MM.1S (cell line): ENCODE measurements around the gene MNX1.

ENCODE experiments used
- EZH2phosphoT487 ChIP-seq: fragments of 300-600 bp; sonication (generic); IDR thresholded peaks from 2 replicates; pipeline ENCODE4 v1.6.1; 2018; ENCODE audit warnings: antibody characterized with exemption, low read length
- TF ChIP-seq, protein P1 (sequence below): fragments of 300-600 bp; sonication (generic); IDR thresholded peaks from 2 replicates; pipeline ENCODE4 v1.5.1; 2016; ENCODE audit warnings: antibody characterized with exemption, low read length, mixed read lengths

DNA sequence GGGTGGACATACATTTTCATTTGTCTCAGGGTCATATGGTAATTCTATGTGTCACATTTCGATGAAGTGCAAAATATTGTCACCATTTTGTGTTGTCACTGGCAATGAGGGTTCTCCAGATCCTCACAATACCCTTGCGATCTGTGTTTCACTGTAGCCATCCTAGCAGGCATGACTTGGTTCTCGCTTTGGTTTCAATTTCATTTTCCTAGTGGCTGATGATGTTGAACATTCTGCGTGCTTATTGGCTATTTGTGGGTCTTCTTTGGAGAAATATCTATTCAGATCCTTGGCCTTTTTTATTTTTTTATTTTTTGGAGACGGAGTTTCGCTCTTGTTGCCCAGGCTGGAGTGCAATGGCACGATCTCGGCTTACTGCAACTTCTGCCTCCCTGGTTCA, 24.8 kb upstream of the MNX1 start:
- TF ChIP-seq, protein P1, sequence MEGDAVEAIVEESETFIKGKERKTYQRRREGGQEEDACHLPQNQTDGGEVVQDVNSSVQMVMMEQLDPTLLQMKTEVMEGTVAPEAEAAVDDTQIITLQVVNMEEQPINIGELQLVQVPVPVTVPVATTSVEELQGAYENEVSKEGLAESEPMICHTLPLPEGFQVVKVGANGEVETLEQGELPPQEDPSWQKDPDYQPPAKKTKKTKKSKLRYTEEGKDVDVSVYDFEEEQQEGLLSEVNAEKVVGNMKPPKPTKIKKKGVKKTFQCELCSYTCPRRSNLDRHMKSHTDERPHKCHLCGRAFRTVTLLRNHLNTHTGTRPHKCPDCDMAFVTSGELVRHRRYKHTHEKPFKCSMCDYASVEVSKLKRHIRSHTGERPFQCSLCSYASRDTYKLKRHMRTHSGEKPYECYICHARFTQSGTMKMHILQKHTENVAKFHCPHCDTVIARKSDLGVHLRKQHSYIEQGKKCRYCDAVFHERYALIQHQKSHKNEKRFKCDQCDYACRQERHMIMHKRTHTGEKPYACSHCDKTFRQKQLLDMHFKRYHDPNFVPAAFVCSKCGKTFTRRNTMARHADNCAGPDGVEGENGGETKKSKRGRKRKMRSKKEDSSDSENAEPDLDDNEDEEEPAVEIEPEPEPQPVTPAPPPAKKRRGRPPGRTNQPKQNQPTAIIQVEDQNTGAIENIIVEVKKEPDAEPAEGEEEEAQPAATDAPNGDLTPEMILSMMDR, result no peak
- no peak for TF ChIP-seq EZH2phosphoT487
